COLO668 (cell line): ENCODE results near the gene DCT.

Source experiments
- DNase-seq: peaks from one replicate; lab custom pipeline; 2025; ENCODE audit not compliant: unreplicated experiment; lab: John Stamatoyannopoulos, UW

DCT gene

DNA sequence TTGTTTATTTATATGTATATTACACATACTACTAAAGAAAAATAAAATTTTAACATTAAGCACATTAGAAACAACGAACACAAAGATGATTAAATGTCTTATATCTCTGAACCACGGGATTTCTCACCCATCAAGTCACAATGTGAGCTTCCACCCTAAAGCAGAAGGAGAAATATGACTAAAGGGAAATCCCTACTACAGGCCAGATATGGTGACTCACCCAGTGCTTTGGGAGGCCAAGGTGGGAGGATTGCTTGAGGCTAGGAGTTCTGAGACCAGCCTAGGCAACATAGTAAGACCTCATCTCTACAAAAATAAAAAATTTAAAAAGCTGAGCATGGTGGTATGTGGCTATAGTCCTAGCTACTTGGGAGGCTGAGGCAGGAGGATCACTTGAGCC, 24.6 kb downstream of the DCT start:
- no peak for DNase-seq

DNA sequence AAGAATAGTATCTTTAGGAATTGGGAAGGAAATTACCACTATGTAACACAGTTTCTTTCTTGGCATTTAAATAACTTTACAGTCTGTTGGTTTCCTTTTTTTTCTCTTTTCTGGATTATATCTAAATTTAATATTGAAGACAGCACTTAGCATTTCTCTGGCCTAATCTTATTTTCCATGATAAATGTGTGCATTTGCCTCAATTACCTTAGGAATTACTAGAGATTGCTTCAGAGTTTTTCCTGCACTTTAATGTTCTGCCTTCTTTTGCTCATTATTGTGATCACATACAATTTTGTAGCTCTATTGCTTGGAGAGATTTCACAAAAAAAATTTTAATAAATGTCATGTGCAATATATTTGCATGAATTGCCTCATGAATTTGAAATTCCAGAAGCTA, 25.1 kb downstream of the DCT start:
- DNase-seq = no peak

DNA sequence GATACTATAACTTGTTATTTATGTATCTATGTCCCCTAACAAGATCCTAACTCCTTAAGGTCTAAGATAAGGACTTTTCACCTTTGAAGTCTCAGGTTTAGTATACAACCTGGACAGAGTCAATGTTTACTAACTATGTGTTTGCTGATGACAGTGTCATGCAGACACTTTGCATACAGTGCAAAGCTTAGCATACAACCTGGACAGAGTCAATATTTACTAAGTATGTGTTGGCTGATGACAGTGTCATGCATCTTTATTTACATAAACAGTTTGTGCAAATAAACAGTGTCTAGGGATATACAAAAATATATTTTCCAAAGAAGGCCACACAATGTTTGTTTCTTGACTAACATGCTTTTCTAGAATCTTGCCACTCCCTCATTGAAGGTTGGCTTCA, 34.7 kb downstream of the DCT start:
- DNase-seq = no peak

DNA sequence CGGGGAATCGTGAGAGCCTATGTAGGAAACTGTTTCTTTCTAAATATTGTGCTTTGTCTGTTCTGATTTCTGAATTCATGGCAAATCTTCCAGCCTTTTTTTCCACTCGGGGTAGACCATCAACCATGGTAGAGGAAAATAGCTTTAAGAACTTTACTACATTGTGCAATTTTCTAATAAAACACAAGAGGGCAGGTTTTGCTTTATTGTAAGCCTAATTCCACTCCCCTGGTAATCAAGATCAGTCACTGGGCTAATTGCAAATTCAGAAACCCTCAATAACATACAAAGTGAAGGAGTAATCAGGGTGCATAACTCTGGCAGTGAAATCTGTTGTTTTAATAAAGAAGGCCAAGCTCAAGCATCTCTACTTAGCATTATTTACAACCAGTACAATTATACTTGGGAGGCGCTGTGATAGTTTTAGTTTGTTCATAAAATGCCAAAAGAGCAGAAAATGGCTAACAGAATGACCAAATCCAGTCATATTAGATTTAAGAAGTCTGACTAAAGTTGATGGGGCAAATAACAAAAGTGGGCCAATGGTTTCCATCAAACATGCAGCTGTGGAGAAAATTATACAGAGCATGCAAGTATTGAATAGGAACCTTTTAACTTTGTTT, 43.8 kb downstream of the DCT start:
- no peak for DNase-seq

DNA sequence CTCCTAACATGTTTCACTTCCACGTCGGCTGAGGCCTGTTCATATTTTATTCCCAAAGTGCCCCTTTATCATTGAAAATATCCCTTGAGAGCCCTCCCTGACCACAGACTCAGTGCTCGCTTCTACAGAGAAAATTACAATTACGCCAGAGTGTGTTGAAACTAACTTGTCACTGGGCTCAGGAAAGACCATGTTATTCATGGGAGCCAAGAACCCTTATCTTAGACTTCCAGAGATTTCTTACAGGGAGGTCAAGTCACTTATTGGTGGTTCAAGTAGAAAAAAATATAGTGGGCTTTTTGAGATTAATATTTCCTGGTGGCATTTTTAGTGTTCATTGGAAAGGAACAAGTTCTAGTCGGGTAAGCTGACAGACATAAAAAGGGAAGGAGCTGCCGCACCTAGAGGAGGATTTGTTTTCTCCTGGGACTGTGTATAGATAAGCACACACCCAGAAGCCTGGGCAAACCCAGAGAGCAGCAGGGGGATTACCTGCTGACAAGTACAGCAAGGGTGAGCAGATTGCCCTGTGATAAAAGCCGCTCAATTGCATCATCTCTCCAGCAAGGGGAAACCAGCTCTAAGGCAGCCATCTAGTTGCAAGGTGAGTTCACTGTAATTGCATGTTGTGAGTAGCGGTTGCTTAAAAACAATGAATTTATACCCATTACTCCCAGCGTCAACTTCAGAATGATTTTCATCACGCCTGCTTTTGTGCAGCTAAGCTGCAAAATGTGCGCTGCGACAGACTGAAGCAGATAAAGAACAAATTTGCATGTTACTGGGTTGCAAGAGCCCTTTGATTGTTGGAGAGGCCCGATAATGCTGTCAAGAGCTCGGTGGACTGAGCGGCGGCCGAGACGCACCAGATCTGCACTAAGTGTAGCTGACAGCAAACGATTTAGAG, 46.2 kb downstream of the DCT start:
- DNase-seq = no peak

DNA sequence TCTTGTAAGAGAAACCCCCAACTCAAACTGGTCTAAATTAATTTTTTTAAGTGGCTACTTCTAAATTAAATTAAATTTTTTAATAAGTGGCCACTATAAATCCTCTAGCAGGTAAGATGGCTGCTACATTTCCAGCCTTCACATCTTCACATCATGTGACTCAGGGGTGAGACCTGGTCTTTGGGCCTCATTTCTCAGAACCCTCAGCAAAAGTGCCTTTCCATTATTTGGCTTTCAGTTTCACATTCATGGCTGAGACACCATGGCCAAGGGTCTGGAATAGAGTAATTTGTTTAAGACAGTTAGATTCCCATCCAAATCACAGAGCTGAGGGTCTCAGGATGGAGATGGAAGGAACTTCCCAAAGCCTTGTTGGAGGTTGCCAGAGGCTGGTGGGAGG, 47.5 kb downstream of the DCT start:
- no peak for DNase-seq

DNA sequence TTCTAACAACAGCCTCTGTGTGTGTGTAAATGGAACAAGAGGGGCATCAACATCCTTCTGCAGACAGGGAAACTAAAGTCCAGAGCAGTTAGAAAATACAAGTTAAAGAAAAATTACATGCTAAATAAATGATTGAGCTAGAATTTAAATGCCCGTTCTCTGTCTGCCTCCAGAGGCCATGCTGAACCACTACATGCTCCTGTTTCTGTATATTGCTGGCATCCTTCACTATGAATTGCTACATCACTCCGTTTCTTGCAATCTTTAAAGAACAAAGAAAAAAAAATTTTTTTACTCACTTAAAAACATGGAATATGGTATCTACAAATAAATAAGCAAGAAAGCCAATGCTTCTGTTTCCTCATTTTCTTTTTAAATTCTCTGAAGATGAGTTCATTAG, 47.9 kb downstream of the DCT start:
- no peak for DNase-seq

DNA sequence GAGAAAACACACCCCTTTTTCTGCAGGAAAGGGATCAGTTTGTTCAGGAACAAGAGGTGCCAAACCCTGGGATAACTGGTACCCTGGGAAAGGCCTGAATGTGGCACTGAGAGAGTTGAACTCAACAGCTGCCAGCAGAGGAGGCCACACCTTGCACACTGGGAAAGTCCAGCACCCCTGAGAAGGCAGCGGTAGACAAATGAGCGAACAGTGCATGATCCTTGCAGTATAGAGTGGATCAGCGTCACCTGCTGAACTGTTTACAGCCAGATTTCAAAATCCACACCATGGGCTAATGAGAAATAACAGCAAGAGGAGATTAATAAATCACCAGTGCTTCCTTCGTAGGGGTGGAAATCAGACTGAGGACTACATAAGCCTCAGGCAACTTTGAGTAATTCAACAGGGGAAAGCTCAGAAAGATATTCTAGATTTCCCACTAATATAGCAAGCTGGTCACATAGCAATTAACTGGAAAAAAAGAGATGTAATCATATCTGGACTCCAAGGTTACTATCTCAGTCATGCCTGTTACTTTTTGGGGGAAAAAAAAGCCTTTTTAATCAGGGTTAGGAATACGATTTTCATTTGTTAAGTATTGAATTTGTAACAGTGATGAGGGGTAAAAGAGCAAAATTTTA, 52.0 kb downstream of the DCT start:
- no peak for DNase-seq

DNA sequence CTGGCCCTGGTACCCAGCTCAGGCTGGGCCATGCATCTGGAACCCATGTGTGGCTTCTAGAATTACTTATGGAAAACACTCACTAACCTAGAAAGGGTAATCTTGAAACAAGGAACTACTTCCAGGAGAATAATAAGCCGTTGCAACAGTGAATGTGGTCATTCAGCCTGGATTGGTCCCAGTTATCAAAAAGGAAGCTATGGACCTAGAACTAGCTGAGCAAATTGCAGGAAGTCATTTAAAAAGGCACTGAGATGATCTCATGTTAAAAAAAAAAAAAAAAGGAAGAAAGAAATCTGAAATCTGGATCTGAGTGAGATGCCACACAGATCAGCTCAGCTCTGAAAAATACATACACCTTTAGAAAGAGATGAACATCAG, 59.6 kb downstream of the DCT start:
- DNase-seq = no peak

DNA sequence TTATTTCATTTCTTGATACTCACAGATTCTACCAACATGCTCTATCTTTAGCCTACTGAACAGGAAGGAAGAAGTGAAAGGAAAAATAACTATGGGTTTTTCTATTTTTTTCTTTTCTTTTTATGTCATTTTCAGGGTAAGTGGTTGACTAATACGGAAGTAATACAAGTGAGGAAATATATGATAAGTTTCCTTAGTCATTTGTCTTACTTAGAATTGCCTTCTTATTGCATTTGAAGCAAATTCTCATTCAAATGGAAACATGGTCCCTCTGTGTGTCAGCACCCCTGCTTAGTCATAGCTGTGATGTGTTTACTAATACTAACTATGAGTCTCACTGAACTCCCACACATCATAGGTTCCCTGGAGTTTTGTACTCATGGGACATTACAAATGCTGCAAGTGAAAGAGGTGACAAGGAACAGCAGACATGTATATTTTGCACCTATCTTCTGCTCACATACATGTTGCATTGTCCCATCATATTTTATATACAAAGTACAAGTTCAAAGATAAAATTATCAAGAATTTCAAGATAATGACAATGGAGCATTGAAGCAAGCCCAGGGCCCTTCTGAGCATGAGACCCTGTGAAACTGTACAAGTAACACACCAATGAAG, 60.1 kb downstream of the DCT start:
- DNase-seq = no peak

DNA sequence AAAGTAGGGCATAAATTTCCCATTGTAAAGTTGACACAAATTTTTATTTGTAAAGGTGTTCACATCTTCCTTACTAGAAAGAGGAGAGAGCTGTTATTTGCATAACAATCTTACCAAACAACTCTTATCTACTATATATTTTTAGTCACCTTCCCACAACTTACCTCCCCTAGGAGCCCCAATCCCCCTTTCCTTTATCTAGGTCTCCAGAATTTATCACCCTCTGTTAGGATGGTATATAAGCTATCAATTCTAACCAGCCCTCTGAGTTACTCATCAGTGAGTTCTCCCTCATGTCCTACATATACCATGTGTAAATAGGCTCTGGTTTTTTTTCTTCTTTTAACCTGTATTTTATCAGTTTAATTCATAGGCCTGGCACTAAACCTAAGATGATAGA, 62.2 kb downstream of the DCT start:
- no peak for DNase-seq

DNA sequence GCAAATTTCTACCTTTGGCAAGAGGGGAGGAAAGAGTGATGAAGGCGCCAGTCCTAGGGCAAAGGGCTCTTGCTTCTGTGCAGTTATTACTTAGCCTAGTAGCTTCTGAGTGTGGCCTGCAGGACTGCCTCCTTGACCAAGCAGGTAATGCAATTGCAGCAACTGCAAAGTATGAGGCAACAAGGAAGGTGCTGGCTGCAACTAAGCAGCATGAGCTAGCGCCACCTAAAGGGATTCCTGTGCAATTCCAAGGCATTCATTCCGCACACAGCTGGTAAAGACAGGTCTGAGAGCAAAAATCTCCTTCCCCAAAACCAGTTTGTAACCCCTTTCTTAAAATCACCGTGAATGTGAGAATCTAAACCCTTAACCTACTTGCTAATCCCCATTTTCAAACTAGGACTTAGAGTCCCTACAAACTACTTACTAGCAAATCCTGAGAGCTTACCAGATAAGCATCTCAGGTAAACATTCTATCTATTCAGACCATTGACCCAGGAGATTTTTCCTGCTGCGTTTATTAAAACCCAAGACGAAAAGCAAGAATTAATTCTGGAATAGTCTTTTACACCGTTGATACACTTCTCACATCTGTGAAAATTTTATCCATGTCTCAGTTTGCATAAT, 62.9 kb downstream of the DCT start:
- DNase-seq = peak; percentile 59

DNA sequence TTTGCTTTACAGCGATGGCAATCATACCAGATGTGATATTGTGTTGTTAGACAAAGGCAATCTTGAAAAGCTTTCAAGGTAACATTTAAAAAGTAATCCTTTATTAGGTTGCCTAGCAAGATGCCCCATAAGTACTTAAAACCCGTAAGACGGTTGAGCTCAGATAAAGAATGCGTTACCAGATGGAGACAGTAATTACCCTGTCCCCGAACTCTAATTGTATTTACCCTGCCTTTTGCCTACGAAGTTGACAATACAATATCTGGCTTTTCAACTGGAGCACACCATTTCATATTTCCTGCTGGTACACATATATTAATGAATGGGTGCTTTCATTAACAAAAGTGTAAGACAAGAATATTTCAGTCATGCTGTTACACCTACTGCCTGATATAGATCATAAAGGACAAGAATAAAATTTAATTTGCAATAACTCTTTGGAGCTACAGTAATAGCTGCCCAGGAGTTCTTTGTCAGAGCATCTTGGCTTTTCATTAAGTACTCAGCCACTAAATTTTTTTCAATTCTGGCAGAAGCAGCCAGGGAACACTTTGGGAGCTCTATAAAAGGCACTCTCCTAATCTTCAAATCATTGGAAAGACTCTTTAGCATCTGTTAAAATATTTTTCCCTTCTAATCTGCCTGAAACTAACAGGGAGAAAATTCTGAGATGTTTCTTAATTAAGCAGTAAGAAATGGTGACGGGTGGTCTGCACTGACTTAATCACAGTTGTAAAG, 63.8 kb downstream of the DCT start:
- DNase-seq = no peak

DNA sequence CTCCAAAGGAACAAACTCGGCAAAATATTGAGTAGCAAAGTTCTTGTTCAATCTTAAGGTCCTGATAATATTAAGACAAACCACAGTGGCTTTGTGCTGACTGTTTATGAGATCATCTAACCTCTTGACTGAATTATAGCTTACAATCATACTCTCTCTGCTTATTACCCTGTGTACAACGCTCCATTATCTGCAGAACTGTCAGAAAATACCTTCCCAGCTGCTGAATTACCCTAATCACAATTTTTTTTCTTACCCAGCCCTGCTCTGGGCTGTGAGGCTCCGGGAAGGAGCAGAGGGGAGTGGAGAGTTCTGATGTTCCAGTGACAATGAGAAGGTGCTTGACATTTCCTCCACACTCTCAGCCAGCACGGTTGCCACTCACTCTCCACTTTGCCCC, 64.8 kb downstream of the DCT start:
- DNase-seq = no peak

DNA sequence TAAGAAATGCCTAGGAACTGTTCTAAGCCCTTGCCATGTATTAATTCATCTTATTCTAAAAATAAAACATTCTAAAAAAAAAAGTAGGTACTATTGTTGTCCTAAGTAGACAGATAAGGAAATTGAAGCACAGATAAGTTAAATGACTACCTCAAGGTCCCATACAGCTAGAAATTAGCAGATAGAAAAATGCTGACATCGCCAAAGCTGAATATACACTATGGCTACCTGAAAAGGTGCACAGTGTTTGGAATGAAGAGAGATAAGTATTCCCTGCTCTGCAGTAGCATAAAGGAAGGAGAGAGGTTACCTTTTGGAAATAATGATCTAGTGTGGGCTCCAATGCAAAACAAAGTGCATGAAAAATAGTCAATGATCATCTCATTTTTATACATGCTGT, 65.3 kb downstream of the DCT start:
- DNase-seq = no peak

DNA sequence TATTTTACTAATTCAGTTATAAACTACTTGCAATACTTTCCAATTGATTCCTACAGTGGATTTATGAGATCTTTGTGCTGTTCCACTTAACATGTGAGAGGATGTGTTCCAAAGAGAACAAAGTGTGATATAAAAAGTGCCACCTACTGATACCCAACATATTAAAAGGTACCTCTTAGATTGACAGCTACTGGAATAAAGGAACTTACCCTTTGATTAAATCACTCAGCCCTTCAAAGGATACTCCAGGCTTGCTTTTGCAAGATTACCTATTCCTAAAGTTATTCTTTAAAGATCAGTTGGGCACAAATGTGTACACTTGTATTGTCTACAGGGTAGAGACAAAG, 65.9 kb downstream of the DCT start:
- no peak for DNase-seq

DNA sequence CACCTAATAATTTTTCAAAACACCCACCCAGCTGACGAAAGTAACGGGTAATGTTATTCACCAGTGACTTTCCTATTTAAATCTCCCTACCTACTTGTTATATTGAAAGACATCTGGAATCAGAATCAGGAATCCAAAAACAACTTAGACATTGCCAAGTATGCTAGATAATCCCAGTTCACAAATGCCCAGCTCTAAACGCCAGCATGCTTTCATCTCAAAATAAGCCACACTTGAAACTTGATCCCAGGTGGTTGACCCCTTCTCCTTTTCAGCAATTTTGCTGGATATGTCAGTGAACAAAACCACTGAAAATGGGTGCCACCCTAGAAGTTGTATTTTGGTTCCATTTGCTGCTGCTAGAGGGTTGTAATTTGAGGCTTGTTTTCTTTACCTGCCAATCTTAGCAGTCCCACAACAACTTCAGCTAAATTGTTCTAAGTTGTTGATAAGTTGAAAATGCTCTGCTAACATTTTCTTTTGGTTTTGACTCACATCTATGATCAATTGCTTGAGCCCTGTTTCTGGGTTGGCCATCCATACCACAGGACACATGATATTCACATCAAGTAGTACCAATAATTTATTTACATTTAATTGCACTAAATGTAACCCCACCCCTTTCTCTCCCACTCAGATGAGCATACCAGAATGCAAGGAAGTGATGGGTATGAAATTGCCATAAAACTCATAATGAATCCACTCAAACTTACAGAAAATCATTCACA, 66.4 kb downstream of the DCT start:
- no peak for DNase-seq

DNA sequence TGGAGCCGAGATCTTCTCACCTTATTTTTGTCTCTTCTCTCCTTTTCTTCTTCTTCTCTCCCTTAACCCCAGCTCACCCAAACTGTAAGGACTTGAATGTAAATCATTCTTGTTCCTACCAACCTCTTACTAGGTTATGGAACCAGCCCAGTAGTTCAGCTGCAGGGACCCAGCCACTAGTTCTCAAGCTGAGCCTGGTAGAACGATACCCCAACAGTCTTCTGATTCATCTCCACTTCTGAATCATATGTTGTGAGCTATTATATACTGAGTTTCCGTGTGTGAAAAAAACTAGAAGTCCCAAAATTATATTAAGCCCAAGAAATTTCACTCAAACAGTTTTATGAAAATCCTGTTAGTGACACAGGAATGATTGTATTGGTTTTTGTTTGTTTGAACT, 67.7 kb downstream of the DCT start:
- DNase-seq = no peak

DNA sequence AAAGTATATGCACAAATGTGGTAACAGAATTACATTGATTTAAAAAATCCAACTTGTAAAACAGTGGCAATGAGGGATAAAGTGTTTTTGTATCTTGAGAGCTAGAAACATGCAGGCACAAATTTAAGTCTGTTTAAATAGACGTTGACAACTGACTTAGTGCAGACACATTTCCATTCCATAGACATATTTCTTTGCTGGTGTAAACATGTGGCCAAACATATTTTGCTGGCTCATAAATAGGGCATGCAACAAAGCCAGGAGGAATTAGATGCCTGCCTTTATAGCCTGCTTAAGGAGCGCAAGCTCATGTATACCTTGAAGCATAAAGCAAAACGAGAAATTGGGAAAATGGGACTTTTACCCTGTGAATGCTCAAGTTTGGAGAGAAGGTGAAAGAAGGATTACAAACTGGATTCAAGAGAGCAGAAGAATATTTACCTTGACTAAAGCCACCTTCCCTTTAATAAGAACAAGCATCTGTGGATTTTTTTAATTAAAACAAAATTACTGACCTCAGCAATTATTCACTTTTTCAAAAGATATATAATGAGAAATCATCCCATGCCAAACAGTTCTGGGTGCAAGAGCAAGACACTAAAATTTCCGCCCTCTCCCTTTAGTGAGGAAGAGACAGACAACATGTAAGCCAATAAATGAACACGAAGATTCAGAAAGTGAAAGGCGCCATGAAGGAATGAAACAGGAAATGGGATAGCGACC, 71.0 kb downstream of the DCT start:
- no peak for DNase-seq

DNA sequence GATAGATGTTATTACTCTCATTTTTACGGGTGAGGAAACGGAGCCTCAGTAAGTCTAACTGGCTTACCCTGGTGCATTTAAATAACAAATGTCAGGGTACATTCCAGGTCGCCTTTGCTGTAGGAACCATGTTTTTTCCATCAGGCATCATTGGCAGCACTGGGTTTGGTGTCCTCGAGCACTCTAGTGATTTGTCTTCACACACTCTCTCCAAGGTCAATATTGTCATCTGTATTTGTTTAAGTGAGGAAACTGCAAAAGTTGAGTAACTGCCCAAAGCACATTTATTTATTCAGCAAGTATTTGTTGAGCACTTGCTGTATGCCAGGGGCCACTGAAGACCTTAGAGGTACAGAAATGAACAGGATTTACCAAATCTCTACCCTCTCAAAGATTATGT, 78.6 kb downstream of the DCT start:
- DNase-seq = no peak
